Panc1 (cell line): ENCODE measurements around the gene CDC42EP3. TPM values are rescaled to one million over a fixed set of nuclear protein-coding genes. Genes with fewer than 3 reads are reported as not detected.

Experiments
- ATAC-seq: fragments of 200-7000 bp; cut with Tn5 transposase; 2 replicates; pipeline ENCODE4 v1.9.1; 2020; ENCODE audit warnings: mild to moderate bottlenecking, moderate library complexity
- BruUV-seq: library from RNA; stranded (reverse); fragments of 400-500 nt; replicated peaks from 2 replicates; lab custom pipeline; 2021; lab: Mats Ljungman, UMichigan
- CTCF ChIA-PET: fragments of 300-600 bp; sonication (Branson Sonifier 250); formaldehyde crosslinking; loops from one replicate; lab custom pipeline; 2022; ENCODE audit warnings: antibody characterized with exemption; lab: Charles Lee
- POLR2A ChIA-PET: fragments of 300-600 bp; sonication (Branson Sonifier 250); formaldehyde crosslinking; loops from one replicate; lab custom pipeline; 2022; ENCODE audit warnings: antibody characterized with exemption; lab: Charles Lee
- DNase-seq: peaks from one replicate; pipeline ENCODE4 v3.0.0-alpha.2; 2010; ENCODE audit warnings: low read depth, low spot score
- H3K27ac ChIP-seq: 2 replicates; pipeline ENCODE4 v1.5.1; 2011; ENCODE audit warnings: mild to moderate bottlenecking, low read length, inconsistent platforms
- H3K27me3 ChIP-seq: fragments of 200-500 bp; sonication (Bioruptor generic); 2 replicates; pipeline ENCODE4 v1.6.0; 2014; ENCODE audit warnings: low read length, inconsistent platforms; ENCODE audit not compliant: control insufficient read depth, insufficient read depth
- H3K36me3 ChIP-seq: fragments of 200-500 bp; sonication (Bioruptor generic); 2 replicates; pipeline ENCODE4 v1.5.1; 2014; ENCODE audit warnings: inconsistent platforms, mild to moderate bottlenecking, low read length, moderate library complexity; ENCODE audit not compliant: control insufficient read depth, insufficient read depth
- H3K4me1 ChIP-seq: 2 replicates; pipeline ENCODE4 v1.5.1; 2011; ENCODE audit warnings: inconsistent platforms, mild to moderate bottlenecking, low read length, moderate library complexity; ENCODE audit not compliant: control insufficient read depth, insufficient read depth
- H3K4me3 ChIP-seq, 2 experiments: 2 replicates each; pipeline ENCODE4 v1.5.1; 2011 to 2012; ENCODE audit warnings: low read depth in 2 of 2, low read length in 2 of 2, mild to moderate bottlenecking in 2 of 2, inconsistent platforms in 1 of 2, moderate library complexity in 1 of 2
- H3K9me3 ChIP-seq: fragments of 200-500 bp; sonication (Bioruptor generic); 2 replicates; pipeline ENCODE4 v1.5.1; 2014; ENCODE audit warnings: low read depth, mild to moderate bottlenecking, inconsistent platforms, low read length, moderate library complexity; ENCODE audit not compliant: control insufficient read depth, insufficient read depth
- CTCF ChIP-seq: fragments of 450-650 bp; IDR thresholded peaks from 2 replicates; pipeline ENCODE4 v1.5.1; 2017; ENCODE audit warnings: mild to moderate bottlenecking
- POLR2AphosphoS5 ChIP-seq: IDR thresholded peaks from 2 replicates; pipeline ENCODE4 v1.6.1; 2012; ENCODE audit warnings: mild to moderate bottlenecking, low read depth, low read length, moderate library complexity
- REST ChIP-seq, 2 experiments: IDR thresholded peaks; 2 replicates each; pipeline ENCODE4 v1.6.1; 2011 to 2012; ENCODE audit warnings: low read depth in 2 of 2, control low read depth in 1 of 2, low read length in 1 of 2, mild to moderate bottlenecking in 1 of 2, moderate library complexity in 1 of 2; ENCODE audit not compliant: insufficient read depth in 1 of 2
- SIN3A ChIP-seq: IDR thresholded peaks from 2 replicates; pipeline ENCODE4 v1.6.1; 2012; ENCODE audit warnings: low read depth, mild to moderate bottlenecking, low read length, moderate library complexity, borderline replicate concordance; ENCODE audit not compliant: insufficient read depth
- TCF7L2 ChIP-seq: IDR thresholded peaks from 2 replicates; pipeline ENCODE4 v1.6.1; 2011; ENCODE audit warnings: mild to moderate bottlenecking, low read depth, low read length, inconsistent platforms
- in situ Hi-C: cut with HindIII; loops from 2 replicates; pipeline ENCODE4 v1.10.0; 2016; ENCODE audit warnings: low sequenced_read_pairs, low pct_unique_long_range_greater_than_20kb
- intact Hi-C: fragments of 100-400 bp; cut with micrococcal nuclease; formaldehyde crosslinking; loops from one replicate; pipeline ENCODE4 v1.10.0; 2022; ENCODE audit not compliant: unreplicated experiment
- total RNA-seq: library from RNA; stranded (reverse); gene quantifications from one replicate; pipeline ENCODE4 v1.2.1, GENCODE V29; 2021; ENCODE audit not compliant: unreplicated experiment

Gene CDC42EP3
- total RNA-seq, 1 experiment from 2014 or later = 6.1 TPM

- BruUV-seq = no TSS peak
- intact Hi-C loops = loop anchor here (10.0 kb wide), 1 partner anchor 431 kb away; no protein-coding TSS in a partner anchor
- no peaks in the 10 kb centered on the region for H3K36me3 ChIP-seq
- CTCF ChIA-PET = interaction anchor here (0.6 kb wide), 1 partner anchor 228 kb away, joined by 3 read pairs; no protein-coding TSS in a partner anchor
- no peak overlapping the region for H3K27ac ChIP-seq
- ATAC-seq (no peak), DNase-seq (no peak)
- peaks cover 2% of the 10 kb centered on the region; the same call in 1 of the 2 replicates for H3K27me3 ChIP-seq
- POLR2A ChIA-PET = no interaction called here
- H3K4me3 ChIP-seq = no peak overlapping the region
- no peaks in the 10 kb centered on the region for H3K9me3 ChIP-seq
- in situ Hi-C loops = no loop called here
- no peaks in the 10 kb centered on the region for H3K4me1 ChIP-seq
- TF ChIP-seq SIN3A (no peak), REST (IDR thresholded peaks at IDR 0.05; ENCODE audit: insufficient read depth in 1 of 2, low read depth in 2 of 2, low read length in 1 of 2) (no peak), CTCF (no peak), TCF7L2 (no peak), POLR2AphosphoS5 (no peak)
Measured at GRCh38 chr2:37623971-37624900, 47.2 kb downstream of the CDC42EP3 start.

GRCh38 chr2:37623406-37623805, 48.0 kb downstream of the CDC42EP3 start:
- intact Hi-C loops (loop anchor here (10.0 kb wide), 1 partner anchor 431 kb away; no protein-coding TSS in a partner anchor), in situ Hi-C loops (no loop called here)
- Histone ChIP-seq H3K27me3 (peaks cover 2% of the 10 kb centered on the region; the same call in 1 of the 2 replicates), H3K4me1 (no peaks in the 10 kb centered on the region), H3K27ac (no peak overlapping the region), H3K36me3 (no peaks in the 10 kb centered on the region), H3K9me3 (no peaks in the 10 kb centered on the region), H3K4me3 (no peak overlapping the region)
- DNase-seq = no peak
- ChIA-PET POLR2A (interaction anchor here (0.7 kb wide), 1 partner anchor 409 kb away, joined by 3 read pairs; no protein-coding TSS in a partner anchor), CTCF (interaction anchor here (0.6 kb wide), 1 partner anchor 228 kb away, joined by 3 read pairs; no protein-coding TSS in a partner anchor)
- BruUV-seq = no TSS peak
- no peak for TF ChIP-seq TCF7L2
- TF ChIP-seq POLR2AphosphoS5 = no peak
- TF ChIP-seq CTCF = no peak
- TF ChIP-seq SIN3A = no peak
- no peak for TF ChIP-seq REST (IDR thresholded peaks at IDR 0.05; ENCODE audit: insufficient read depth in 1 of 2, low read depth in 2 of 2, low read length in 1 of 2)
- ATAC-seq = no peak
